Smooth muscle cell (in vitro differentiated cells): ENCODE results near the gene GBE1. TPM values are rescaled to one million over a fixed set of nuclear protein-coding genes. Genes with fewer than 3 reads are reported as not detected.

Source experiments
- DNase-seq: peaks from one replicate; lab custom pipeline; 2025; ENCODE audit not compliant: unreplicated experiment; lab: John Stamatoyannopoulos, UW
- H2AFZ ChIP-seq: fragments of 200-600 bp; sonication (generic); 2 replicates; pipeline ENCODE4 v1.6.0; 2016; ENCODE audit warnings: antibody characterized with exemption, low read depth, mild to moderate bottlenecking
- H3F3A ChIP-seq: fragments of 200-600 bp; sonication (generic); 2 replicates; pipeline ENCODE4 v1.6.0; 2017; ENCODE audit warnings: antibody characterized with exemption, low read depth
- H3K27ac ChIP-seq: fragments of 200-600 bp; sonication (generic); 2 replicates; pipeline ENCODE4 v1.5.1; 2016; ENCODE audit warnings: low read depth, mild to moderate bottlenecking
- H3K27me3 ChIP-seq: fragments of 200-600 bp; sonication (generic); 2 replicates; pipeline ENCODE4 v1.6.1; 2016; ENCODE audit warnings: low read depth, mild to moderate bottlenecking
- H3K36me3 ChIP-seq: fragments of 200-600 bp; sonication (generic); 2 replicates; pipeline ENCODE4 v1.5.1; 2016; ENCODE audit warnings: low read depth
- H3K4me1 ChIP-seq: fragments of 200-600 bp; sonication (generic); 2 replicates; pipeline ENCODE4 v1.5.1; 2016; ENCODE audit warnings: low read depth
- H3K4me2 ChIP-seq: fragments of 200-600 bp; sonication (generic); 2 replicates; pipeline ENCODE4 v1.6.0; 2016; ENCODE audit warnings: mild to moderate bottlenecking
- H3K4me3 ChIP-seq: fragments of 200-600 bp; sonication (generic); 2 replicates; pipeline ENCODE4 v1.5.1; 2016; ENCODE audit warnings: mild to moderate bottlenecking
- H3K79me2 ChIP-seq: fragments of 200-600 bp; sonication (generic); 2 replicates; pipeline ENCODE4 v1.6.0; 2016; ENCODE audit warnings: low read depth, mild to moderate bottlenecking
- H3K9ac ChIP-seq: fragments of 200-600 bp; sonication (generic); 2 replicates; pipeline ENCODE4 v1.6.0; 2016; ENCODE audit warnings: low read depth
- H3K9me3 ChIP-seq: fragments of 200-600 bp; sonication (generic); replicated peaks from 2 replicates; pipeline ENCODE4 v1.5.1; 2016; ENCODE audit warnings: low read depth
- H4K20me1 ChIP-seq: fragments of 200-600 bp; sonication (generic); 2 replicates; pipeline ENCODE4 v1.6.0; 2016; ENCODE audit warnings: low read depth
- CTCF ChIP-seq: fragments of 200-600 bp; sonication (generic); IDR thresholded peaks from 2 replicates; pipeline ENCODE4 v1.5.1; 2017; ENCODE audit warnings: borderline replicate concordance, mild to moderate bottlenecking, antibody characterized with exemption; ENCODE audit not compliant: insufficient read depth, poor library complexity, severe bottlenecking
- WGBS: methylation state at CpG from one replicate; pipeline ENCODE4 v1.1.7; 2016; ENCODE audit warnings: low lambda C conversion rate; 5-methylcytosine and 5-hydroxymethylcytosine counted together
- polyA plus RNA-seq: library from polyadenylated mRNA; unstranded; fragments of >200 nt; fragmentation: Nextera tagmentation; extraction: Ambion mirVana; gene quantifications from 2 replicates; pipeline ENCODE4 v1.2.1, GENCODE V29; 2016
- total RNA-seq: library from RNA; depleted of rRNA; stranded (reverse); fragments of >200 nt; gene quantifications from 2 replicates; pipeline ENCODE4 v1.2.3, GENCODE V29; 2014

The GBE1 gene
- total and polyA plus RNA-seq, 2 experiments from 2014 or later = 23.4 to 50.8 TPM

GRCh38 chr3:81622395-81622794 is 139.1 kb downstream of the GBE1 start:
- H3K27me3 ChIP-seq = no peaks in the 10 kb centered on the region
- no peaks in the 10 kb centered on the region for H3K4me1 ChIP-seq
- WGBS = 85% methylated on average over 4 of the region's 4 CpGs
- no peak overlapping the region for H3K4me2 ChIP-seq
- H2AFZ ChIP-seq = no peak overlapping the region
- H3K36me3 ChIP-seq = no peaks in the 10 kb centered on the region
- H3K4me3 ChIP-seq = no peak overlapping the region
- no peak for DNase-seq
- no peaks in the 10 kb centered on the region for H4K20me1 ChIP-seq
- TF ChIP-seq CTCF = no peak
- H3K9ac ChIP-seq = no peak overlapping the region
- no peaks in the 10 kb centered on the region for H3F3A ChIP-seq
- no peaks in the 10 kb centered on the region for H3K9me3 ChIP-seq
- no peak overlapping the region for H3K27ac ChIP-seq
- H3K79me2 ChIP-seq = no peaks in the 10 kb centered on the region

GRCh38 chr3:81621277-81621676 is 140.2 kb downstream of the GBE1 start:
- 83% methylated on average over 5 of the region's 5 CpGs for WGBS
- no peak for DNase-seq
- Histone ChIP-seq H3K27ac (no peak overlapping the region), H3K36me3 (no peaks in the 10 kb centered on the region), H3K9ac (no peak overlapping the region), H3F3A (no peaks in the 10 kb centered on the region), H2AFZ (no peak overlapping the region), H3K4me2 (no peak overlapping the region), H3K4me3 (no peak overlapping the region), H3K9me3 (no peaks in the 10 kb centered on the region), H3K27me3 (no peaks in the 10 kb centered on the region), H4K20me1 (no peaks in the 10 kb centered on the region), H3K79me2 (no peaks in the 10 kb centered on the region), H3K4me1 (no peaks in the 10 kb centered on the region)
- no peak for TF ChIP-seq CTCF

GRCh38 chr3:81620849-81621248 is 140.6 kb downstream of the GBE1 start:
- H3F3A ChIP-seq = no peaks in the 10 kb centered on the region
- H3K9me3 ChIP-seq = no peaks in the 10 kb centered on the region
- no peak overlapping the region for H3K9ac ChIP-seq
- H4K20me1 ChIP-seq = no peaks in the 10 kb centered on the region
- H3K4me1 ChIP-seq = no peaks in the 10 kb centered on the region
- H3K27ac ChIP-seq = no peak overlapping the region
- H3K27me3 ChIP-seq = no peaks in the 10 kb centered on the region
- no peaks in the 10 kb centered on the region for H3K36me3 ChIP-seq
- H2AFZ ChIP-seq = no peak overlapping the region
- H3K4me3 ChIP-seq = no peak overlapping the region
- DNase-seq = no peak
- H3K4me2 ChIP-seq = no peak overlapping the region
- no peaks in the 10 kb centered on the region for H3K79me2 ChIP-seq
- 91% methylated on average over 5 of the region's 5 CpGs for WGBS
- TF ChIP-seq CTCF = no peak

GRCh38 chr3:81612768-81613167 is 148.7 kb downstream of the GBE1 start:
- Histone ChIP-seq H4K20me1 (no peaks in the 10 kb centered on the region), H3K4me1 (no peaks in the 10 kb centered on the region), H3K36me3 (no peaks in the 10 kb centered on the region), H3K79me2 (no peaks in the 10 kb centered on the region), H3K9ac (no peak overlapping the region), H3K9me3 (no peaks in the 10 kb centered on the region), H3F3A (no peaks in the 10 kb centered on the region), H2AFZ (no peak overlapping the region), H3K4me3 (no peak overlapping the region), H3K4me2 (no peak overlapping the region), H3K27ac (no peak overlapping the region), H3K27me3 (no peaks in the 10 kb centered on the region)
- no peak for TF ChIP-seq CTCF
- over 99% methylated on average over 3 of the region's 3 CpGs for WGBS
- no peak for DNase-seq
